ENCODE measurements around the gene RANBP3. TPM values are rescaled to one million over a fixed set of nuclear protein-coding genes. Genes with fewer than 3 reads are reported as not detected.

RANBP3 gene
- total RNA-seq, 1 experiment from 2014 or later = 62.4 TPM

- no peak overlapping the region for H3K27ac ChIP-seq (ENCODE audit: low read depth, low read length)
- H3K4me2 ChIP-seq (ENCODE audit: low read length) = no peak overlapping the region
- BruUV-seq (replicated peaks) = no TSS peak
- H3K9me3 ChIP-seq (ENCODE audit: control insufficient read depth in 1 of 2, insufficient read depth in 1 of 2, low read depth in 1 of 2, low read length in 2 of 2) = no peaks in the 10 kb centered on the region
- no peaks in the 10 kb centered on the region for H3K36me3 ChIP-seq (ENCODE audit: control insufficient read depth in 1 of 2, insufficient read depth in 2 of 2, low read length in 2 of 2)
- intact Hi-C loops (cut with micrococcal nuclease) = no loop called here
- no peaks in the 10 kb centered on the region for H3K9me2 ChIP-seq (ENCODE audit: insufficient read depth)
- POLR2A ChIA-PET = no interaction called here
- H3K27me3 ChIP-seq (ENCODE audit: insufficient read depth, low read length) = no peaks in the 10 kb centered on the region
- peaks cover 4 to 26% of the 10 kb centered on the region in 2 experiments; a peak in 3 of 4 replicates for H3K4me1 ChIP-seq (ENCODE audit: control insufficient read depth in 1 of 2, insufficient read depth in 2 of 2, low read length in 2 of 2)
- ATAC-seq = no peak
- RAD21 ChIA-PET (ENCODE audit: low non-redundant PET in 1 of 2, low total read pairs in 2 of 2, uncharacterized antibody in 2 of 2, unreplicated experiment in 2 of 2) = interaction anchor here in 1 of 2 experiments (0.6 kb wide), 1 partner anchor 732 kb away, joined by 3 read pairs; no protein-coding TSS in a partner anchor
- CTCF ChIA-PET = interaction anchor here (1.9 kb wide), 1 partner anchor 142 kb away, joined by 6 read pairs; no protein-coding TSS in a partner anchor
- TF ChIP-seq SRF (IDR thresholded peaks at IDR 0.05; ENCODE audit: low read depth) = no peak
- TF ChIP-seq ZFX (IDR thresholded peaks at IDR 0.05) = no peak
- TF ChIP-seq CTCF (IDR thresholded peaks at IDR 0.05 in 2 of 3, conservative IDR thresholded peaks at IDR 0.05 in 1 of 3; ENCODE audit: borderline replicate concordance in 1 of 3, insufficient read depth in 1 of 3, low read depth in 2 of 3, low read length in 2 of 3) = no peak
- no peak for TF ChIP-seq SIN3A (IDR thresholded peaks at IDR 0.05; ENCODE audit: low read depth)
- no peak for TF ChIP-seq EZH2phosphoT487 (IDR thresholded peaks at IDR 0.05; ENCODE audit: borderline replicate concordance)
- no peak for TF ChIP-seq EGR1 (IDR thresholded peaks at IDR 0.05; ENCODE audit: low read depth)
- no peak for TF ChIP-seq ZBTB33 (IDR thresholded peaks at IDR 0.05; ENCODE audit: extremely low read depth, insufficient replicate concordance, low read length)
- TF ChIP-seq ZNF274 (IDR thresholded peaks at IDR 0.05; ENCODE audit: low read depth, low read length) = no peak
- no peak for TF ChIP-seq ELF1 (IDR thresholded peaks at IDR 0.05; ENCODE audit: borderline replicate concordance, low read depth)
- no peak for TF ChIP-seq EZH2 (IDR thresholded peaks at IDR 0.05)
- no peak for DNase-seq (ENCODE audit: low read depth, low spot score)
- H4K20me1 ChIP-seq (ENCODE audit: insufficient read depth) = no peaks in the 10 kb centered on the region
- no peak overlapping the region for H3K9ac ChIP-seq (ENCODE audit: low read length)
- H3K4me3 ChIP-seq (replicated peaks in 1 of 2; ENCODE audit: low read depth in 1 of 2, low read length in 2 of 2) = no peak overlapping the region
- no peak overlapping the region for H2AFZ ChIP-seq (ENCODE audit: low read depth, low read length, poor library complexity, severe bottlenecking)
- H3K79me2 ChIP-seq (ENCODE audit: insufficient read depth, low read length) = peaks cover 17% of the 10 kb centered on the region
These were observed 5.5 kb upstream of the RANBP3 start for GRCh38 chr19:5983367-5983955.

Measured in HCT116 (cell line).